HEK293 (cell line): ENCODE results near the gene SFXN3.

ENCODE experiments used
- GLI4 ChIP-seq: fragments of 450-650 bp; formaldehyde crosslinking; IDR thresholded peaks from 2 replicates; pipeline ENCODE4 v1.5.1; 2016; ENCODE audit warnings: missing biosample characterization, missing genetic modification characterization
- IKZF3 ChIP-seq: fragments of 450-650 bp; IDR thresholded peaks from 2 replicates; pipeline ENCODE4 v1.5.0; 2018; ENCODE audit warnings: missing biosample characterization, mild to moderate bottlenecking, missing genetic modification characterization, moderate library complexity
- PRDM10 ChIP-seq: fragments of 450-650 bp; formaldehyde crosslinking; IDR thresholded peaks from 2 replicates; pipeline ENCODE4 v1.5.1; 2016; ENCODE audit warnings: missing biosample characterization, missing genetic modification characterization
- ZNF19 ChIP-seq: fragments of 450-650 bp; formaldehyde crosslinking; IDR thresholded peaks from 2 replicates; pipeline ENCODE4; 2016; ENCODE audit warnings: missing biosample characterization, missing genetic modification characterization, low read depth
- ZNF202 ChIP-seq: fragments of 450-650 bp; formaldehyde crosslinking; IDR thresholded peaks from 2 replicates; pipeline ENCODE4 v1.5.1; 2016; ENCODE audit warnings: missing biosample characterization, missing genetic modification characterization, borderline replicate concordance
- ZNF214 ChIP-seq: fragments of 450-650 bp; formaldehyde crosslinking; IDR thresholded peaks from 2 replicates; pipeline ENCODE4 v1.5.1; 2017; ENCODE audit warnings: missing biosample characterization, mild to moderate bottlenecking, missing genetic modification characterization, borderline replicate concordance
- ZNF223 ChIP-seq: fragments of 450-650 bp; formaldehyde crosslinking; IDR thresholded peaks from 2 replicates; pipeline ENCODE4 v1.5.1; 2016; ENCODE audit warnings: missing biosample characterization, missing genetic modification characterization
- ZNF248 ChIP-seq: fragments of 450-650 bp; formaldehyde crosslinking; IDR thresholded peaks from 2 replicates; pipeline ENCODE4 v1.5.1; 2017; ENCODE audit warnings: missing biosample characterization, missing genetic modification characterization
- ZNF335 ChIP-seq: fragments of 450-650 bp; formaldehyde crosslinking; conservative IDR thresholded peaks from 2 replicates; pipeline ENCODE4 v1.5.1; 2016; ENCODE audit warnings: missing biosample characterization, missing genetic modification characterization
- ZNF398 ChIP-seq: fragments of 450-650 bp; formaldehyde crosslinking; IDR thresholded peaks from 2 replicates; pipeline ENCODE4 v1.5.1; 2017; ENCODE audit warnings: missing biosample characterization, missing genetic modification characterization
- ZNF416 ChIP-seq: fragments of 450-650 bp; formaldehyde crosslinking; IDR thresholded peaks from 2 replicates; pipeline ENCODE4 v1.5.1; 2016; ENCODE audit warnings: missing biosample characterization, missing genetic modification characterization
- ZNF518A ChIP-seq: fragments of 450-650 bp; formaldehyde crosslinking; conservative IDR thresholded peaks from 2 replicates; pipeline ENCODE4 v1.5.1; 2016; ENCODE audit warnings: low read depth, missing biosample characterization, missing genetic modification characterization
- ZNF521 ChIP-seq: fragments of 450-650 bp; formaldehyde crosslinking; IDR thresholded peaks from 2 replicates; pipeline ENCODE4 v1.5.1; 2017; ENCODE audit warnings: missing biosample characterization, mild to moderate bottlenecking, missing genetic modification characterization
- ZNF530 ChIP-seq: fragments of 450-650 bp; formaldehyde crosslinking; IDR thresholded peaks from 2 replicates; pipeline ENCODE4 v1.5.1; 2016; ENCODE audit warnings: low read depth, missing biosample characterization, missing genetic modification characterization
- ZNF600 ChIP-seq: fragments of 450-650 bp; formaldehyde crosslinking; IDR thresholded peaks from 2 replicates; pipeline ENCODE4 v1.5.1; 2016; ENCODE audit warnings: missing biosample characterization, missing genetic modification characterization
- ZNF707 ChIP-seq: fragments of 450-650 bp; formaldehyde crosslinking; IDR thresholded peaks from 2 replicates; pipeline ENCODE4 v1.5.1; 2016; ENCODE audit warnings: missing biosample characterization, missing genetic modification characterization
- TF ChIP-seq, protein P1 (sequence below): fragments of 450-650 bp; formaldehyde crosslinking; IDR thresholded peaks from 2 replicates; pipeline ENCODE4 v1.5.1; 2016; ENCODE audit warnings: missing biosample characterization, missing genetic modification characterization
- TF ChIP-seq, protein P2 (sequence below): fragments of 450-650 bp; formaldehyde crosslinking; IDR thresholded peaks from 2 replicates; pipeline ENCODE4 v1.5.1; 2016; ENCODE audit warnings: missing biosample characterization, missing genetic modification characterization

Gene SFXN3

GRCh38 chr10:101089520-101090299 lies 58.7 kb downstream of the SFXN3 start (continued):
- TF ChIP-seq ZNF248 (tag by site-specific recombination), result no peak
- TF ChIP-seq, protein P1, sequence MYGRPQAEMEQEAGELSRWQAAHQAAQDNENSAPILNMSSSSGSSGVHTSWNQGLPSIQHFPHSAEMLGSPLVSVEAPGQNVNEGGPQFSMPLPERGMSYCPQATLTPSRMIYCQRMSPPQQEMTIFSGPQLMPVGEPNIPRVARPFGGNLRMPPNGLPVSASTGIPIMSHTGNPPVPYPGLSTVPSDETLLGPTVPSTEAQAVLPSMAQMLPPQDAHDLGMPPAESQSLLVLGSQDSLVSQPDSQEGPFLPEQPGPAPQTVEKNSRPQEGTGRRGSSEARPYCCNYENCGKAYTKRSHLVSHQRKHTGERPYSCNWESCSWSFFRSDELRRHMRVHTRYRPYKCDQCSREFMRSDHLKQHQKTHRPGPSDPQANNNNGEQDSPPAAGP, result peak; percentile 90
- TF ChIP-seq IKZF3, result no peak
- TF ChIP-seq PRDM10, result peak; percentile 84
- TF ChIP-seq ZNF600 (tag by site-specific recombination), result no peak
- no peak for TF ChIP-seq ZNF416 (tag by site-specific recombination)
- no peak for TF ChIP-seq ZNF335
- TF ChIP-seq, protein P2, sequence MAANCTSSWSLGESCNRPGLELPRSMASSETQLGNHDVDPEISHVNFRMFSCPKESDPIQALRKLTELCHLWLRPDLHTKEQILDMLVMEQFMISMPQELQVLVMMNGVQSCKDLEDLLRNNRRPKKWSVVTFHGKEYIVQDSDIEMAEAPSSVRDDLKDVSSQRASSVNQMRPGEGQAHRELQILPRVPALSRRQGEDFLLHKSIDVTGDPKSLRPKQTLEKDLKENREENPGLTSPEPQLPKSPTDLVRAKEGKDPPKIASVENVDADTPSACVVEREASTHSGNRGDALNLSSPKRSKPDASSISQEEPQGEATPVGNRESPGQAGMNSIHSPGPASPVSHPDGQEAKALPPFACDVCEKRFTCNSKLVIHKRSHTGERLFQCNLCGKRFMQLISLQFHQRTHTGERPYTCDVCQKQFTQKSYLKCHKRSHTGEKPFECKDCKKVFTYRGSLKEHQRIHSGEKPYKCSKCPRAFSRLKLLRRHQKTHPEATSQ (tag by site-specific recombination), result no peak
- no peak for TF ChIP-seq ZNF707 (tag by site-specific recombination)
- no peak for TF ChIP-seq ZNF518A (tag by site-specific recombination)
- TF ChIP-seq ZNF530 (tag by site-specific recombination), result no peak
- no peak for TF ChIP-seq ZNF214
- no peak for TF ChIP-seq ZNF398 (tag by site-specific recombination)
- TF ChIP-seq ZNF223 (tag by site-specific recombination), result peak; percentile 69; the same call in 1 of the 2 replicates
- TF ChIP-seq ZNF521 (tag by site-specific recombination), result no peak
- no peak for TF ChIP-seq ZNF19 (tag by site-specific recombination)
- TF ChIP-seq ZNF202 (tag by site-specific recombination), result no peak
- no peak for TF ChIP-seq GLI4 (tag by site-specific recombination)
